ENCODE measurements around the gene TTLL6. TPM values are rescaled to one million over a fixed set of nuclear protein-coding genes. Genes with fewer than 3 reads are reported as not detected.

Gene TTLL6
- total RNA-seq, 1 donor from 2014 or later: not detected

DNA sequence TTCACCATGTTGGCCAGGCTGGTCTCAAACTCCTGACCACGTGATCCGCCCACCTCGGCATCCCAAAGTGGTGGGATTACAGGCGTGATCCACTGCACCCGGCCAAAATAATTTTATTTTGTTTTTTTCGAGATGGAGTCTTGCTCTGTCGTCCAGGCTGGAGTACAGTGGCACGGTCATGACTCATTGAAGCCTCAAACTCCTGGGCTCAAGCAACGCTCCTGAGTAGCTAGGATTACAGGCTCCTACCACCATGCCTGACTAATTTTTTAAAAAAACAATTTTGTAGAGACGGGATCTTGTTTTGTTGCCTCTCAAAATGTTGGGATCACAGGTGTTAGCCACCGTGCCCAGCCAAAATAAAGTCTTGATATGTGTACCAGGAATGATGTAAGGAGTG lies 2.4 kb upstream of the TTLL6 start:
- Histone ChIP-seq H3K4me3 (ENCODE audit: low read depth, low read length) (no peak overlapping the region), H3K36me3 (ENCODE audit: control insufficient read depth, insufficient read depth, low read length) (no peaks in the 10 kb centered on the region), H3K27me3 (ENCODE audit: control insufficient read depth, insufficient read depth, low read length) (peaks cover 8% of the 10 kb centered on the region)
- DNase-seq (ENCODE audit: low read depth) (peak; percentile 38), FAIRE-seq (no peak)
- TF ChIP-seq, protein P1, sequence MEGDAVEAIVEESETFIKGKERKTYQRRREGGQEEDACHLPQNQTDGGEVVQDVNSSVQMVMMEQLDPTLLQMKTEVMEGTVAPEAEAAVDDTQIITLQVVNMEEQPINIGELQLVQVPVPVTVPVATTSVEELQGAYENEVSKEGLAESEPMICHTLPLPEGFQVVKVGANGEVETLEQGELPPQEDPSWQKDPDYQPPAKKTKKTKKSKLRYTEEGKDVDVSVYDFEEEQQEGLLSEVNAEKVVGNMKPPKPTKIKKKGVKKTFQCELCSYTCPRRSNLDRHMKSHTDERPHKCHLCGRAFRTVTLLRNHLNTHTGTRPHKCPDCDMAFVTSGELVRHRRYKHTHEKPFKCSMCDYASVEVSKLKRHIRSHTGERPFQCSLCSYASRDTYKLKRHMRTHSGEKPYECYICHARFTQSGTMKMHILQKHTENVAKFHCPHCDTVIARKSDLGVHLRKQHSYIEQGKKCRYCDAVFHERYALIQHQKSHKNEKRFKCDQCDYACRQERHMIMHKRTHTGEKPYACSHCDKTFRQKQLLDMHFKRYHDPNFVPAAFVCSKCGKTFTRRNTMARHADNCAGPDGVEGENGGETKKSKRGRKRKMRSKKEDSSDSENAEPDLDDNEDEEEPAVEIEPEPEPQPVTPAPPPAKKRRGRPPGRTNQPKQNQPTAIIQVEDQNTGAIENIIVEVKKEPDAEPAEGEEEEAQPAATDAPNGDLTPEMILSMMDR (IDR thresholded peaks at IDR 0.05; ENCODE audit: insufficient read depth, low read length, severe bottlenecking): no peak

- H3K27me3 ChIP-seq (ENCODE audit: control insufficient read depth, insufficient read depth, low read length): peaks cover 8% of the 10 kb centered on the region
- no peak for FAIRE-seq
These were observed 1.4 kb upstream of the TTLL6 start for GRCh38 chr17:48818361-48818841.

GRCh38 chr17:48816438-48816773 lies 623 bp downstream of the TTLL6 start:
- no peak overlapping the region for H3K4me3 ChIP-seq (ENCODE audit: low read depth, low read length)
- TF ChIP-seq, protein P1 (IDR thresholded peaks at IDR 0.05; ENCODE audit: insufficient read depth, low read length, severe bottlenecking): no peak
- DNase-seq (ENCODE audit: low read depth): no peak
- no peak for FAIRE-seq
- H3K36me3 ChIP-seq (ENCODE audit: control insufficient read depth, insufficient read depth, low read length): no peaks in the 10 kb centered on the region
- H3K27me3 ChIP-seq (ENCODE audit: control insufficient read depth, insufficient read depth, low read length): peaks cover 12% of the 10 kb centered on the region

More at GRCh38 chr17:48818361-48818841, 1.4 kb upstream of the TTLL6 start:
- H3K36me3 ChIP-seq (ENCODE audit: control insufficient read depth, insufficient read depth, low read length): no peaks in the 10 kb centered on the region
- DNase-seq (ENCODE audit: low read depth): no peak
- TF ChIP-seq, protein P1 (IDR thresholded peaks at IDR 0.05; ENCODE audit: insufficient read depth, low read length, severe bottlenecking): no peak
- H3K4me3 ChIP-seq (ENCODE audit: low read depth, low read length): no peak overlapping the region

DNA sequence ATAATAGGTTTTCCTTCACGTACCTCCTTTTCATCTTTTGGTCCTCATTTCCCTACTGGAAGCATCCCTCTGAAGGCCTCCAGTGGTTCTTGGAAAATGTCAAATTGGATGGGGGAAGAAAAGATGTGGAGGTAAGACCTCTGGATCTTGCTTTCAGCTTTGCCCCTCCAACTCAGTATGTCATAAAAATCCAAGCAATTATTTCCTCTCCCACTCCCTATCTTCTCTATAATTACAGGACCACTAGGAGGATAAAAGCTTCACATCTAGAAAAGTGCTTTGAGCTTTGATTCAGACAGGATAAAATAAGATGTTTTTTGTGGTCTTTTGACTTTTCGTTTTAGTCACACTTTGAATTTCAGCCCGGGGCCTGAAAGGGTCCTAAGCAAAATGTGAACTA lies 1.7 kb downstream of the TTLL6 start:
- Histone ChIP-seq H3K36me3 (ENCODE audit: control insufficient read depth, insufficient read depth, low read length) (no peaks in the 10 kb centered on the region), H3K4me3 (ENCODE audit: low read depth, low read length) (no peak overlapping the region), H3K27me3 (ENCODE audit: control insufficient read depth, insufficient read depth, low read length) (peaks cover 12% of the 10 kb centered on the region)
- DNase-seq (ENCODE audit: low read depth) (no peak), FAIRE-seq (no peak)
- TF ChIP-seq, protein P1 (IDR thresholded peaks at IDR 0.05; ENCODE audit: insufficient read depth, low read length, severe bottlenecking): no peak

DNA sequence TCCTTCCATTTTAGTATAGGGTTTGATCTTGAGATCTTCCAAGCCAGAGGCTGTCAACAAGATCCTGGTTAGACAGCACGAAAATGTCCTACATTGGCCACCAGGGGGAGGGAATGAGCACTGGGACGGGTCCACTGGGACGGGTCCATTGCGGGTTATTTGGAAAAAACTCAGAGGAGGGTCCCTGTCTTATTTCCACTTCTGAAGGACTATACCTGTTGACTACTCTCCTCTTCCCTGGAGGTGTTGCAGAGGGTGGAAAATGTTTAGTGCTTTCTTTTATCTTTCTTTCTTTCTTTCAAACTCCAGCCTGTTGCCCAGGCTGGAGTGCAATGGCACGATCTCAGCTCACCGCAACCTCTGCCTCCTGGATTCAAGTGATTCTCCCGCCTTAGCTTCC lies 2.5 kb downstream of the TTLL6 start:
- DNase-seq (ENCODE audit: low read depth) (no peak), FAIRE-seq (no peak)
- H3K27me3 ChIP-seq (ENCODE audit: control insufficient read depth, insufficient read depth, low read length): peaks cover 12% of the 10 kb centered on the region
- H3K4me3 ChIP-seq (ENCODE audit: low read depth, low read length): no peak overlapping the region
- H3K36me3 ChIP-seq (ENCODE audit: control insufficient read depth, insufficient read depth, low read length): no peaks in the 10 kb centered on the region
- TF ChIP-seq, protein P1 (IDR thresholded peaks at IDR 0.05; ENCODE audit: insufficient read depth, low read length, severe bottlenecking): peak; percentile 72

DNA sequence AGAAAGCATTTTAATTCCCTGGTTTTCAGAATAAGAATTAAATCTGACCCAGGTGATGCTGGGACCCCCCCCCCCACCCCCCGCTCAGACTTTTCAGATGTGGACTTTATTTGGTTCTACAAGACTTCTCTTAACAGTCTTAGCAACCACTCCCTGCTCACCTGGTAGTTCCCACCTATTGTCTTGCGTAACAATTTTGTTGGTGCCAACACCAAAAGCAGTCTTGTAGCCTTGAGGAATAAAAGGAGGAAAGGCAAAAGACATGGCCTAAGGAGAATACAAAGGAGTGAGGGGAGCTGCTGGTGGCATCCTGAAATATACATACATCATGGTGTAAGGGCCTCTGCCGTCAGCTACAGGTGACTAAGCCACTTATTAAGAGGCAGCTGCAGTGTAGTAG lies 5.0 kb downstream of the TTLL6 start:
- FAIRE-seq: no peak
- TF ChIP-seq, protein P1 (IDR thresholded peaks at IDR 0.05; ENCODE audit: insufficient read depth, low read length, severe bottlenecking): no peak
- peaks cover 9% of the 10 kb centered on the region for H3K27me3 ChIP-seq (ENCODE audit: control insufficient read depth, insufficient read depth, low read length)
- H3K36me3 ChIP-seq (ENCODE audit: control insufficient read depth, insufficient read depth, low read length): no peaks in the 10 kb centered on the region
- DNase-seq (ENCODE audit: low read depth): no peak
- no peak overlapping the region for H3K4me3 ChIP-seq (ENCODE audit: low read depth, low read length)

Data from bronchial epithelial cell (primary cell).